Activated T-cell treated with anti-CD3 and anti-CD28 coated beads for 24 hours (primary cell): ENCODE measurements around the gene SDF2L1.

Source experiments
- DNase-seq: peaks from one replicate; pipeline ENCODE4 v3.0.0-alpha.2; 2020; ENCODE audit warnings: low read depth

Gene SDF2L1

DNA sequence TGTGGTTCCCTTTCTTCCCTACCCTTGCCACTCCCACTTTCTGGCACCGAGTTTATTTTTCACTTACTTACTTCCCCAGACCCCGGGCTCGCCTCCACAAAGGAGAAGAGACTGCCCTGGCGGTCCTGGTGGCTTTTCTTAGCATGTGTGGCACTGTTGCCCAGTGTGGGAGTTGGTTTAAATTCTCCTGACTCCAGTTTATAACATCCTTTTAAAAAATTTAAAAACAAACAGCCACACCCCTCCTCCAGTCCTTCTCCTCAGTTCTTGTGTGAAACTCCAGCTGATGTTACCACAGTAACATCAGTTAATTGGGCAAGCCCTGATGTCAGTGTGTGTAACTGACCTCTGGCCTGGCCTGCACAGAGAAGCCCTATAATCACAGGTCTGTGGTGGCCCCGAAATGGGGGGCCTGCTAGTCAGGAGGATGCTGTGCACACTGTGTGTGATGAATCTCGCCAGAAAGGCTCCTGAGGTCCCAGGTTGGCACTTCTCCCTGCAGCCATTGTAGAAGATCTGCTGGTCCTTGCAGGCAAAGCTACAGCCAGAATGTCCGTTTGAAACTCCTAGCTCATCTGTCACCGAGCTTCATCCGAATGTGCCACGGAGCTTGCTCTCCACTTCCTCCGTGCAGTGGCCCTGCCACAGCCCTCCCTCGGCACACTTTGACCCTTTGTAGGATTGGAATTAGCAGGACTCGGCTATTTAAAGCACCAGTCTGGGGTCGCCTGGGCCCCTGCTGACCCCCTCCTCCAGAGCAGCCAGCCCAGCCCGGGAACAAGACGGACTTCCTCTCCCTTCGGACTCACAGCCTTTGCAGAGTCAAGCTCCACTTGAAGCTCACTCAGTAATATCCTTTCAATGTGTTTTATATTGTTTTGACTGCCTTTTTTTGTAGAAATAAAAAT, 19.8 kb upstream of the SDF2L1 start:
- DNase-seq, result no peak

DNA sequence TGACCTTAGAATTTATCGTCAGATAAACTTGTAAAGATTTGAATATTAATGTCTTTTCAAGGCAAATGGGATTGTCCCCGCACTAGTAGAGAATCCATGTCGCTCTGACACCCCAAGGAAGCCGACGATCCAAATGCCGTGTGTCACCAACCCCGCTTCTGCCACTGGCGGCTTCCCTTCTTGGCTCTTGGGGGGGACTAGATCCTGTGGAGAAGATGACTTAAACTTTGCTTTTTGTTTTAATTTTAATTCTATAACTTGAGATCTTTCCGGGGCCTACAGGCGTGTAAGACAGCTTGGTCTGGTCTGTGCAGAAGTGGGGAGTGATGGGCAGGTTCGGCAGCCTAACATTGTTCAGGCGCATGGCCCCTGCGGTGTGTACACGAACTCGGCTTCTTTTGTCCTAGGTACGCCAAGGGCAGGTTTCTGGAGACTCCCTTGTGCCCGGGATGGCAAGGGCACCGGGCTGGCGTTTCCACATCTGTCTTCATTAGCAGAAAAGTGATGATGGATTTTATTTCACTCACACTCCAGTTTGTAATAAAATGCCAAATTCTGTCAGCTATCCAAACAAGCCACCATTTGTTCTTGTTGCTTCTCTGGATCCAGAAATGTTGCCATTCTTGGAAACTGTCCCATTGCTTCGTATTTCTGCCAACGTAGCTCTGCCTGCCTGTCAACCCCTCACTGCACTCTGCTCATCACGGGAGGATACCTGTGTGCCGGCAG, 19.0 kb upstream of the SDF2L1 start:
- DNase-seq, result no peak

DNA sequence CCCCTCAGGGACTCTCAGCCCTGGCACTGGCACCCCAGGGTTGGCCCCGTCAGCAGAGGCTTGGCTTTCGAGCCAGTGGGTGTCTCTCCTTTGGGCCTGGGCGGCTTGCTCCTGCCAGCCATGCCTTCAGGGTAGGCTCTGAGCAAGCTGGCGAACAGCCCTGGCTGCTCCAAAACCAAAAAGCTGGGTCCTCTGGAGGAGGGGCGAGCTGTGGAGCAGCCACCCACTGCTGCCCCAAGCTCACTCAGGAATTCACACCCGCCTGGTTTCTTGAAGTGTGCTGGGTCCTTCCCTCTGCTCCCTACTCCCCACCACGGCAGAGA, 18.5 kb upstream of the SDF2L1 start:
- no peak for DNase-seq

DNA sequence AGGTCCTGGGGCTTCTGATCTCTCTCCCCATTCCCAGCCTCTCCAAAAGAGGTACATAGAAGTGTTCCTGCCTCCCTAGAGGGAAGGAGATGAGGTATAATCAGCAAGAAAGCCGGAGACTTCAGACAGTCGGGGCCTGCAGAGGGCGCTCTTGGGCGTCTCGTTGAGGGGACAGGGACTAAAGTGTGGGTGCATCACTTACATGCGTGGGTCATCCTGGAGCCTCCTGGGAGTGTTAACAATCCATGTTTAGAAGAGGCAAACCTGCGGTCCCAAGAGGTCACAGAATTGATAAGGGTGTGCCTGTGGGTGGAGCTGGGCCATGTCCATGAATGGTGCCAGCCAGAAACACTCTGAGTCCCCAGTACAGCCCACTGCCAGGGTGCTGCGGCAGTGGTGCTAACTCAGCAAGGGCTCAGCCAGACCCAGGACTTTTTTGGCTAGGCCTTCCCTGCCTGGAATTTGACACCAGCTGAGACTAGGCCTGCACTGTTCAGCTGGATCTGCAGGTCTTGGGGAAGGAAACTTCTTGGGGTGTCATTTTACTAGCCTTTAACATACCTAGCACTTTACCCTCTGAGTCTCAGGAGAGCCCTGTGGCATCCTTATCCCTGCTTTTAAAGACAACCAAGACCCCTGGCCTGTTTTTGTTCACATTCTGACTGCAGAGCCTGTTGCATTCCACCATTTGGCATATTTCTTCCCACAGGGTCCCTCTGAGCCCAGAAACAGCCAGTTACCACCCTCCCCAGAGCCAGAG, 17.8 kb upstream of the SDF2L1 start:
- DNase-seq, result peak; percentile 24

DNA sequence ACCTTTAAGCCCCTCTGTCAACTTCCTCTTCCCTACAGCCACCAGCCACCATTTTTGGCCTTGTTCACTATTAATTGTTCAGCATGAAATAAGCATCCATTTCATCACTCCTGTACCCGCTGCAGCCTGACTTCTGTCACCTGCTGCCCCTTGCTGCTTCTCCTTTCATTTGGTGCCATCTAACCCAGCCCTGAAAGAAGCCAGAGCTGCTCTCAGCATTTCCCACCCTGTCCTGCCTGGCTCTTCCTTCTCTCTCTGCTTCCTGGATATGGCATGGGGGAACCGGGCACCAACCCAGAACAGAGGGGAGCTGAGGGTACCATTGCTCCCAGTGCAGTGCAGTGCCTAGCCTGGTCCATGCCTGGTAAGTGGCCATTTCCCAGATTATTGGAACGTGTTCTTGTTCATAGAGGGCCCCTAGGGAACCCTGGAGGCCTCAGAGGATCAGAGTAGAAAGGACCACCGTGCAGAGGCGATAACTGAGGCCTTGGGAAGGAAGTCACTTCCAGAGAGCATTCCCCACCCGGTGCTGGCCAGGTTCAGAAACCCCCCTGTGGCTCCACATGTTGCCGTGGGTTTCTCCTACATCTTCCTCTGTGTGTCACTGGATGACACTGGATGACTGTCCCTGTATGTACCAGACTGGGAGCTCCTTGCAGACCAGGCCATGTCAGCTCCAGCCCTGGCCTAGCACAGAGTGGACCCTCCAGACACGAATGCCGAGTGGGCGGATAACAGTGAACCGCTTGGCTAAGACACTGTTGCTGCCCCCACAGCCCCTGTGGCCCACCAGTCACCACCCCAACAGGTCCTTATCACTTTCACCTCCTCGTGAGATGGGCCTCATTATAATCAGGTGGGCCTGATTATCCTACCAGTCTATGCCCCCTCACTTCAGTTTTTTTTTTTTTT, 17.0 kb upstream of the SDF2L1 start:
- no peak for DNase-seq

DNA sequence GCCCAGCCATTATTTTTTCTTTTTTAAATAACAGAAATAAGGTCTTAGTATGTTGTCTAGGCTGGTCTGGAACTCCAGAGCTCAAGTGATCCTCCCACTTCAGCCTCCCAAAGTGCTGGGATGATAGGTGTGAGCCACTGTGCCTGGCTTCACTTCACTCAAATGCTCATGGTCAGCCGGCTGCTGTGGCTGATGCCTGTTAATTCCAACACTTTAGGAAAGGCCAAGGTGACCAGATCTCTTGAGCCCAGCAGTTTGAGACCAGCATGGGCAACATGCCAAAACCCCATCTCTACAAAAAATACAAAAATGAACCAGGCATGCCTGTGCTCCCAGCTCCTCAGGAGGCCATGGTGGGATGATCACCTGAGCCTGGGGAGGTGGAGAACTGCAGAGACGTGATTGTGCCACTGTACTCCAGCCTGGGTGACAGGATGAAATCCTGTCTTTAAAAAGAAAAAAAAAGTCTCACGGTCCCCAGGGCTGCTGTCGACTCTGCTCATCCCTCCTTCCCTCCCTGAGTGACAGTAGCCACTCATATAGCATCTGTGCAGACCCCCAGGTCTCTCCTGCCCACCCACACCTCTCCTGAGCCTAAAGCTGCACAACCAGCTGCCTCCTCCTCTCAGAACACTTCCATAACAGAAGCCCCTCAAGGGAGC, 15.9 kb upstream of the SDF2L1 start:
- no peak for DNase-seq

DNA sequence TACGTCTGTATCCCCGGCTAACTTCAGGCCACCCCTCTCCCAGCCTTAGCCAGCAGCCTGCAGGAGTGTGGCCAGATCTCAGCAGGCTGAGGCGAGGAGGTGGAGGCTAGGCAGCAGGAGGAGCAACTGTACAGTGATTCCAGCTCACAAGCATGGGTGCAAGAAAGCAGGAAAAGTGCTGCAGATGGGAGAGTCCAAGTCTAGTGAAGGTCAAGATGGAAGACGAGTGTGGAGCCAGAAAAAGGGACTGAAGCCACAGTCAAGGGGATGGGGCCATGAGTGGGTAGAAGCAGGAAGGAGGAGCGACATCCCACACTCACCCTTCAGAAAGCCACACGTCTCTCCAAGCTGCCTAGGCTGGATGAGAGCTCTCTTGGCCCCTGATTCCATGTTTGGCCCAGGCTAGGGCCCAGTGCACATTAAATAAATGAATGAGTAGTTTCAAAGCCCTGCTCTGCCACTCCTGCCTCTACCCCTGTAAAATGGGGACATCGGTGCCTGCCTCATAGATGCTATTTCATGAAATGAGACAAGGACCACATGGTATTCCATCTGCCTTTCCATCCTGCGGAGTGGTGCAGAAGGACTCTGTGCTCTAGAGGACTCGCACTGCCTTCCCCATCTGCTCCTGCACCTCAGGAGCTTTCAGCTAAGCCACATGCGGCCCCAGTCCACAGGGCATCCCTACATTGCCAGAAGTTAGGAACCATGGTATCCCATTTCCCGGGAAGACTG, 15.2 kb upstream of the SDF2L1 start:
- no peak for DNase-seq

DNA sequence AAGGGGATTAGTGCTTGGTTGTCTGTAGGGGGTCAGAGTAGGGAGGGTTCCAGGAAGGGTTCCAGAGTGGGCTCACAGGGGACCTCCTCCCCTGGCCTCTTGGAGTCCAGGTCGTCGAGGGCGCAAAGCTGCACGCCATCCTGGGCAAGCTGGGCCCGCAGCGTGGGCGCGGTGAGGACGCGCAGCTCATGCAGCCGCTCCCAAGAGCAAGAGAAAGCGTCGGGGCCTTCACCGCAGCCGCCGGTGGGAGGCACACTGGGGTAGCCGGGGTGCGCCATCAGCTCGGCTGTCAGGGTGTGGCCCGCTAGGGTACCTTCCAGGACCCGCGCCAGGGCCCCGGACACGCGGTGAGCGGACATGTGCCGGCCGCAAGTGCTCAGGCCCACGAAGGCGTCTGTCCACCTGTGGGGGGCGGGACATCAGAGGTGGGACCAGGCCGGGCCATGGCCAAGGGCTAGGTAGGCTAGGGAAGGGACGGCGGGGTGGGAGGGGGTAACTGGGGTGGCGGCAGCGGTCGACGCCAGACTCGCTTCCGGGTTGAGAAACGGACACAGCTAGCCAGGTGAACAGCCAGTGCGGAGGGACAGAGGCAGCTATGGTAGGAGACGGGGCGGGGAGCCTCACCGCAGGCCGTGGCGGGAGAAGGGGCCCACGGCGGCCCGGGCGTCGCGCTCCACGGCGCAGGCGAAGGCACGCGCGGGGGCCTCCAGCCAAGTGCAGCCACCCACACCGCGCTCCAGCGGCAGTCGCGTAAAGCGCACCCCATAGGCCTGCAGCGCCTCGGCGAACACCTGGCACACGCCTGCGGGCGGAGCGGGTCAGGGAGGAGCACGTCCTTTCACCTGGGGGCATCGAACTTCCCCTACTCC, 13.5 kb upstream of the SDF2L1 start:
- DNase-seq, result no peak

DNA sequence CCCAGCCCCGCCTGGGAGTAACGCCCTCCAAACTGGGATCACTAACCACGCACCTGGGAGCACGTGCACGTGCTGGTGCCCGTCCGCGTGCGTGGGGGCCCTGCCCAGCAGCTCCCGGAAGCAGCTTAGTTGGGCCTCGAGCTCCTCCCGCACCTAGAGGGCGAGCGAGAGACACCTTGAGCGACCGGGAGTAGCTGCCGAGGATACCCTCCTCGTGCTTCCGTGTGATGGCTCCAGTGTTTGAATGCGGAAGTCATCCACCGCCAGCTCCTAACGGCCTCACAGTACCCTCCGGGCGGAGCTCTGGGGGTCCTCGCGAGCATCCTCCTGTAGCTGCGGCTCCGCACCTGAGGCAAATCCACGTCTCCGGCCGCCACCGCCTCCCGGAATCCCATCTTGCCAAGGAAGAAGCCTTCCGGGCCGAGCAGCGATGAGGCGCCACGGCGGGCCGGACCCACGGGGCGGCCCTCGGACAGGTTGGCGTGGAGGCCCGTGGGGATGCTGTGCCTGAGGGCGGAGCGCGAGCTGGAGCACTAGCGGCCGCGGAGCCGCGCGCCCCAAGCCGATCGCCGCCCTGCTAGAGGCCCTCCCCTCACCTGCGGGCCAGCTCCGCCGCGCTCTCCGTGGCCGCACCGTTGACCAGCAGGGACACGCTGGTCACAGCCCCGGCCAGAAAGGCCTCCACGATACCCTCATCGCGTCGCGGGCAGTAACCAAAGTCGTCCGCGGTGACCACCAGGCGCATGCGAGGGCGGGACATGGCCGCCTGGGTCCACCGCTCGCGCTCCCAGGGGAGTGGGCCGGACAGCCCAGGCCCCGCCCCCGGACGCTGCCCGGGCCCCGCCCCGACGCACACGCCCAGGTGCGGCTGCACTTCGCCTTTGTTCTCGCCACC, 12.6 kb upstream of the SDF2L1 start, which contains the start of gene YDJC:
Gene YDJC (minus strand): TSS at position 768 of the 895 bp plus-strand sequence. CDS start 8 bp downstream, at position 760.
- peak; percentile 93 for DNase-seq

DNA sequence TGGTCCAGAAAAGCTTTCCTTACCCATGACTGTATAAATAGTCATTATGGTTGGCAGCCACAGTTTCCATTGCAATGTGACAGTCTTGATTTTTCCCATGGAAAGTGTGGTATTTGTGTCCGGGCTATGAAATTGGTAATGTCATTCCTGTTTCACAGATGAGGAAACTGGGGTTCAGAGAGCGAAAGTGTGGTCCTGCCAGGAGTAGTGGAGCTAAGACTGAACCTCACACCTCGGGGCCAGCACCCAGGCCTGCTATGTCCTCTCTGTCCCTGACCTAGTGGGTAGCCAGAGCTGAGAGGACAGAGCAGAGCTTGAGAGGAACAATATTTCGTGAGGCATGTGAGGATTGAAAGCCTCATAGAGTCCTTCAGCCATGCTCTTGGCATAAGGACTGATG, 11.1 kb upstream of the SDF2L1 start:
- no peak for DNase-seq

DNA sequence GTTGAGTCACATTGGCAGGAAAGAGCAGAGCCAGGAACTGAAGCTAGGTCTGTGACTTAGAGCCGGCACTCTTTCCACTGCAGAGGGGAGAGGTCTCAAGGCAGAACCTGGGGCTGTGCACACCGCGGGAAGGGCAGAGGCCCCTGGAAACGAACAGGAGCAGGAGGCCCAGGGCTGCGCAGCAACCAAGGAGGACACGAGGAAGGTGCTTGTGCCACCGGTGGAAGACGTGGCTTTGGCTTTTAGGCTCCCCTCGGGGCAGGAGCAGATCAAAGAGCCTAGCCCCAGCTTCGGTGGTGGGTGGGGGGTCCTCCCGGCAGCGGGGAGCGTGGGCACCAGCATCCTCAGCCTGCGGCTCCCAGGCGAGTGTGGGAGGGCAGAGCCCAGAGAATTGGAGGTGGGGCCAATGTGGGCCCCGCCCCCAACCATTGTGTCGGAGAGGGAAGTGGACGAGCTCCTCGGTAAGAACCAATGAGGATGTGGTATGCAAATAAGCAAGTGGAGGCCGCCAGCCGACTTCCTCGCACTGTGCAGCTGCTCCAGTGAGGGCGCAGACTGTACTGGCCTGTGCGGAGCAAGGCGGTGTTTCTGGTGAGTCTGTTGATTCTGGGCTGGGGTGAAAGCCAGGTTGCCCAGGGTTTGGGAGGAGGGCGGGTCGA, 9.7 kb upstream of the SDF2L1 start, which contains the start of gene CCDC116:
Gene CCDC116 (plus strand): TSS at position 524 of the 659 bp plus-strand sequence. CDS start 422 bp downstream, outside the sequence.
- DNase-seq, result peak; percentile 46

DNA sequence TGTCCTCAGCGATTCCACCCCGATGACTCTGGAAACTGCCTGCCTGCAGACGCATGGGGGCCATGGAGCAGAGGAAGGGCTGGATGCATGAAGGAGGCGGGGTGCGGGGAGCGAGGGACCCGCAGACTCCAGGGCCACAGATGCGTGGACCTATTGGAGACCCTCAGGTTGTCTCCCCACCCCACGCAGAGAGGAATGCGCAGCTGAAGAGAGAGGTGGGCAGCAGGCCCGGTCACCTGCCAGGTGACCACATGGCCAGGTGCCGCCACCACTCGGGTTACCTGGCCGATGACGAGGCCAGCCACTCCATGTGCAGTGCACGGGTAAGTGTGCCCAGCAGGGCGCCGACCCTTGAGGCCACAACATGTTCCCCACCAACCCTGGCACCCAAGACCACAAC, 9.2 kb upstream of the SDF2L1 start:
- no peak for DNase-seq

DNA sequence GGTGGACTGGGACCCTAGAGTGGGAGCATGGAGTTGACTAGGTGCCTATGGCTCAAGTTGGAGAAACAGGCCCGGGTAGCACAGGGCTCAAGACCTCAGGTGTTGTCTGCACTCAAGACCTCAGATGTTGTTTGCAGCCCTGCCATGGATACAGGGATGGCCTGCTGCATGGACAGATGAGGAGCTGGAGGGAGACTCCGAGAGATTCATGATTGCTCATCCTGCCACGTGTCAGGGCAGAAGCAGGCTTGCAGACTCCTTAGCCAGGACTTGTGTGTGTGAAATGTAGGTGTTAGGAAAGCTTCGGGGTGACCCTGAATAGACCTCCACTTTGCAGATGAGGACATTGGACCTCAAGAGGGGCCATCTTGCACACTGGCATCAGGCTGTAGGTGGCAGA, 8.6 kb upstream of the SDF2L1 start:
- DNase-seq, result no peak

DNA sequence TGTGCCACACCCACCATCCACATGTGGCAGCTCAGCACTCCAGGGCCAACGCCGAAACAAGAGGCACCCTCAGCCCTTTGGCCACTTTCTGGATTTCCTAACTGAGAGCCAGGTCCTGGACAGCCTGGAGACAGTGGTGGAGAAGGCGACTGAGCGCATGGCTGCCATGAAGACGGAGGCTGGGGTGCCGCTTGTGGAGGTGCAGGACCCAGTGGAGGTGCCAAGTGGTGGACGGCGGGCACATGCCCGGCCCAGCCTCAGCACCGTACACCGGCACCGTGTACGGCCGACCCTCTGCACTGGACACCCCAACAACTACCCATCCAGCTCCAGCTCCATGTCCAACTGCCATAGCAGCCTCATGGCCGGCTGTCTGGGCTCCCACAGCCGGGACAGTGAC, 8.0 kb upstream of the SDF2L1 start:
- no peak for DNase-seq

DNA sequence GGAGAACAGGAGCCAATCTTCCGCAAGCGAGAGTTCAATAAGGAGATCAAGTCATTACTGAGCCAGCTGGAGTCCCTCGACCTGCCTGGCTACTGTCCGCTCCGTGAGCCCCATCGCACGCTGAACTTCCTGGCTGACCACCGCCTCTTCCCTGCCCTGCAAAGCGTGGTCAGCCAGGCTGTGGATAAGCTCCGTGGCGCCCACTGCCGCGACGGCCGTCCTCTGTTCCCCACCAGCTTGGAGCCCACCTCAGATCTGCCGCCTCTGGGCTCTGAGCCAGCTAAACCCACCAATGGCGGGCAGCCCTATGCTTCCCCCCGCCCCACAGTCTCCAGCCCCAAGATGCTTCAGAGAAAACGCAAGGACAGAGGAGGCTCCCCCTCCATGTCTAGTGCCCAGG, 7.3 kb upstream of the SDF2L1 start:
- DNase-seq, result no peak

DNA sequence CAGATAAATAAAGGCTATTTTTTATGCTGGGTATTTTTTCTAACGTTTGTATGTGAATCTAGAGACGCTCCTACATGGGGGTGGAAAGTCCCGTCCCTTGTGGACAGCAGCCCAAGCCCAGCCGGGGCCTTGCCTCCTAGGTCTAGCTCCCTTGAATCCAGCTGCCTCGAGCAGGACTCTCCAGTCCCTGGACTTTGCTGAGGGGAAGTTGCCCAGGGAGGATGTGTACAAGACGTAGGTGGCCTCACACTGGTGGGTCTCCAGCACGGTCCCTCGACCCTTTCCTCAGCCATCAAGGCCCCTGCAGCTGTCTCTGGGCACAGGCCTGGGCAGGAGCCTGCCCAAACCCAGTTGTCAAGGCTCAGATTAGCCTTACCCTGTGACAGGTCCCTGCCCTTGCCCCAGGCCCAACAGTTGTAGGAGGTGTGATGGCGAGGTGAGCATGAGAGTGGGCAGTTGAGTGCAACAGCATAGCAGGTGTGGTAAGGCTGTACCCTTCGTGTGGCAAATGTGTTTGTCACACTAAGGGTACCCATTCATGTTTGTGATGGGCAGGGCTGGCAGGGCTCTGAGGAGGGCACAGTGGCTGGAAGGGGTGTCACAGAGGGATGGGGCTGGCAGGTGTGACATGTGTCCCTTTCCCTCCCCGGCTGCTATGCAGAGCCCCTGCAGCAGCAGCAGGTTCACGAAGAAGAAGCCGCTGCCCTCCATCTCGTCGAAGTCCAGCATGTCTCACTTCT, 6.2 kb upstream of the SDF2L1 start:
- no peak for DNase-seq
